ENCODE data around the gene FFAR4. TPM values are rescaled to one million over a fixed set of nuclear protein-coding genes. Genes with fewer than 3 reads are reported as not detected.

FFAR4 gene
- total RNA-seq, 6 experiments from 2014 or later, result 0.07 to 0.27 (median 0.19) TPM

DNA sequence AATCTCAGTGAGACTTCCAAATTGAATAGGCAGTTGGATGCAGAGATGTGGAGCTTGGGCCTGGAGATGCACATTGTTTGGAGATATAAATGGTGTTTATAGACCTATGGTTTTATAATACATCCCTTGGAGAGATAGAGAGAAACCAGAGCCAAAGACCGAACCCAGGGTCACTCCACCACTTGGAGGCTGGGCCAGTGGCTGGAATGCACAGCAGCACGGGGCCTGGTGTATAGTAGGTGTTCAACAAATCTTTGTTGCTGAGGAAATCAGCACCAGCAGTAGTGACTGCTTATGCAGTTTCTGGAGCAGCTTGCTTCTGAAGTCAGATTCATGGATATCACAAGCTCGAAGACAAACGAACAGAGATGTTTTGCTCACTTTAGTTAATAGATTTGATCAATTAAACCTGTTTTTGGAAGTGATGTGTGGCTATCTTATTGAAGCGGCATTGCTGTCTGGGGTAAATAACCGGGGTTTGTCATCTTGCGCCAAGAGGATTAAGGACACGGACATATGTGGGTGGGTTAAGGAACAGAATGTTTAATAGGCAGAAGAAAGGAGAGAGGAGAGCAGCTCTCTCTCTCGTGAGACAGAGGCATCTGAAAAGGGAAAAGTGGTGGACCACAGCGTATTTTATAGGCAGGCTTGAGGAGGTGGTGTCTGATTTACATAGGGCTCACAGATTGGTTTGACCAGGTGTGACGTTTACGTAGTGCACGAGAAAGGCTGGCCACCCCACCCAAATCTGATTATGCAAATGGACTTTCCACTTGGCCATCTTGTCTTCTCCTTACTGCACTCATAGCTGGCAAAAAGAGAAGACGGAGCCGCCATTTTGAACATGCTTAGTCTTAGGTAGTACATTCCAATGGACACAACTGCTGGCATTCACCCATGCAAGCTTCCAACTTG, 23.4 kb downstream of the FFAR4 start:
- H3K4me1 ChIP-seq, result peaks cover 0 to 17% (median 0%) of the 10 kb centered on the region in 4 donors
- peak overlapping the region in 2 of 3 donors; percentile 13 to 40 for H3K27ac ChIP-seq
- no peak overlapping the region for H3K4me3 ChIP-seq
- DNase-seq, result peak in 2 of 3 donors; percentile 63 to 84
- no peaks in the 10 kb centered on the region for H3K9me3 ChIP-seq
- ATAC-seq, result peak; percentile 44 to 78 (median 69)
- H3K27me3 ChIP-seq, result no peaks in the 10 kb centered on the region
- intact Hi-C loops (cut with DNase I), result loop anchor here in 1 of 2 donors (10.0 kb wide), 1 partner anchor 85 kb away; no protein-coding TSS in a partner anchor
- WGBS (ENCODE audit: insufficient coverage, low coverage, low lambda C conversion rate, missing lambda C conversion rate), result 20% methylated on average over 14 of the region's 15 CpGs
- peaks cover 0 to 37% (median 16%) of the 10 kb centered on the region in 4 donors for H3K36me3 ChIP-seq
- TF ChIP-seq POLR2A (IDR thresholded peaks at IDR 0.05), result no peak
- TF ChIP-seq, protein P1, sequence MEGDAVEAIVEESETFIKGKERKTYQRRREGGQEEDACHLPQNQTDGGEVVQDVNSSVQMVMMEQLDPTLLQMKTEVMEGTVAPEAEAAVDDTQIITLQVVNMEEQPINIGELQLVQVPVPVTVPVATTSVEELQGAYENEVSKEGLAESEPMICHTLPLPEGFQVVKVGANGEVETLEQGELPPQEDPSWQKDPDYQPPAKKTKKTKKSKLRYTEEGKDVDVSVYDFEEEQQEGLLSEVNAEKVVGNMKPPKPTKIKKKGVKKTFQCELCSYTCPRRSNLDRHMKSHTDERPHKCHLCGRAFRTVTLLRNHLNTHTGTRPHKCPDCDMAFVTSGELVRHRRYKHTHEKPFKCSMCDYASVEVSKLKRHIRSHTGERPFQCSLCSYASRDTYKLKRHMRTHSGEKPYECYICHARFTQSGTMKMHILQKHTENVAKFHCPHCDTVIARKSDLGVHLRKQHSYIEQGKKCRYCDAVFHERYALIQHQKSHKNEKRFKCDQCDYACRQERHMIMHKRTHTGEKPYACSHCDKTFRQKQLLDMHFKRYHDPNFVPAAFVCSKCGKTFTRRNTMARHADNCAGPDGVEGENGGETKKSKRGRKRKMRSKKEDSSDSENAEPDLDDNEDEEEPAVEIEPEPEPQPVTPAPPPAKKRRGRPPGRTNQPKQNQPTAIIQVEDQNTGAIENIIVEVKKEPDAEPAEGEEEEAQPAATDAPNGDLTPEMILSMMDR (IDR thresholded peaks at IDR 0.05), result no peak

DNA sequence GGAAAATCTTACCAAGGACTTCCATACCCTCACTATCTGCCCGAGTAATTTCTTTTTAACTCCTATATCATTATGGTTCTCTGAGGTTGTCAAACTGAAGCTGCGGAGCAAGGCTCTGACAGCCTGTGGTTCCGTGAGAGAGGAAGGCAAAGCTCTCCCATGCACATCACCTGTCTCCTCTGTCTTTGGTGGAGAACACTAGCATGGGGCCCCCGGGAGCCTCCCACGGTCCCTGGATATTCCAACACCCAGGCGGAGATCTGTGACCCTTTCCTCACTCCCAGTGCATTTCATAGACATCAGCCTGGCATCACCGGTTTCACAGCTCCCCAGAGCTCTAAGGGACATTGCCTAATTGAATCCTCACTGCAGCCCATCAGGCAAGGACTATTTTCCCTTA, 24.2 kb downstream of the FFAR4 start:
- DNase-seq (peak in 1 of 3 donors; percentile 56), ATAC-seq (peak; percentile 4 to 41 (median 35))
- no peaks in the 10 kb centered on the region for H3K9me3 ChIP-seq
- peak overlapping the region in 1 of 3 donors; percentile 40 for H3K27ac ChIP-seq
- 36% methylated on average over 6 of the region's 7 CpGs for WGBS (ENCODE audit: insufficient coverage, low coverage, low lambda C conversion rate, missing lambda C conversion rate)
- H3K36me3 ChIP-seq, result peaks cover 0 to 45% (median 19%) of the 10 kb centered on the region in 4 donors
- TF ChIP-seq, protein P1 (IDR thresholded peaks at IDR 0.05), result no peak
- TF ChIP-seq POLR2A (IDR thresholded peaks at IDR 0.05), result no peak
- H3K4me1 ChIP-seq, result peaks cover 0 to 17% (median 0%) of the 10 kb centered on the region in 4 donors
- H3K27me3 ChIP-seq, result no peaks in the 10 kb centered on the region
- intact Hi-C loops (cut with DNase I), result loop anchor here in 1 of 2 donors (10.0 kb wide), 1 partner anchor 84 kb away; no protein-coding TSS in a partner anchor
- no peak overlapping the region for H3K4me3 ChIP-seq

DNA sequence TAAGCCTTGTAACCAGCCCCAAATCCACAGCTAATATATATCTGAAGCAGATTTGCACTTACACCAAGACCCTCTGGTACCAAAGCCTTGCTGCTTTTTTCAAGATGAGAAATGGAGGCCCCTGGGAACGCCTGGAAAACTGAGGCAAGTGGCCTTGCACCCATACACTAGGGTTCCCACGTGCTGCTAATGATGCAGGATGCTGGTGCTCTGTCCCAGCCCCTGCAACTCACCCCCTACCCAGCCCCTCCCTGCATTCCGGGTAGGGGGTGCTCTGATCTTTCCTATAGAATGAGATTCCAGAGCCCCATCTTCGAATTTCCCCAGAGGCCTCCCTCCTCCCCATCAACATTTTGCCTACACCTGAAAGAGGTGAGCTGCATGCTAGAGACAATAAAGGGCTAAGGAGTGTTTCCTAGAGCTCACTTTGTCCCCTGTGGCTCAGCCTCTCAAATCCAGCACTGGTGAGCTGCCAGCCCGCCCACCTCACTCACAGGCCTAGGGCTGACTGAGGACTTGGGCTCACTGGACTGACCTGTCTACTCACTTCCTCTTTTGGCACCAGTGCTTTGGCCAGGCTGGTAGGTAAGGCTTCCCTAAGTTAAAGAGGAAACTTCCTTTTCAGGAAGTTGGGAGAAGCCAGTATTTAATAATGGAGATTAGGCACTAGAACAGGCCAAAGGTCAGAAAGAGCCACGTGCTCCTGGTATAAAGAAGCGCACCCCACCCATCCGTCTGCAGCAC, 24.8 kb downstream of the FFAR4 start:
- peak in 2 of 3 donors; percentile 43 to 56 for DNase-seq
- no peaks in the 10 kb centered on the region for H3K27me3 ChIP-seq
- intact Hi-C loops (cut with DNase I), result loop anchor here in 1 of 2 donors (10.0 kb wide), 1 partner anchor 84 kb away; no protein-coding TSS in a partner anchor
- peak overlapping the region in 1 of 3 donors; percentile 40 for H3K27ac ChIP-seq
- ATAC-seq, result peak; percentile 2 to 50 (median 4)
- TF ChIP-seq POLR2A (IDR thresholded peaks at IDR 0.05), result peak; percentile 5
- TF ChIP-seq, protein P1 (IDR thresholded peaks at IDR 0.05), result no peak
- no peaks in the 10 kb centered on the region for H3K9me3 ChIP-seq
- peaks cover 0 to 51% (median 22%) of the 10 kb centered on the region in 4 donors for H3K36me3 ChIP-seq
- WGBS (ENCODE audit: insufficient coverage, low coverage, low lambda C conversion rate, missing lambda C conversion rate), result 15% methylated on average over 4 of the region's 8 CpGs
- H3K4me1 ChIP-seq, result peaks cover 0 to 17% (median 0%) of the 10 kb centered on the region in 4 donors
- no peak overlapping the region for H3K4me3 ChIP-seq

DNA sequence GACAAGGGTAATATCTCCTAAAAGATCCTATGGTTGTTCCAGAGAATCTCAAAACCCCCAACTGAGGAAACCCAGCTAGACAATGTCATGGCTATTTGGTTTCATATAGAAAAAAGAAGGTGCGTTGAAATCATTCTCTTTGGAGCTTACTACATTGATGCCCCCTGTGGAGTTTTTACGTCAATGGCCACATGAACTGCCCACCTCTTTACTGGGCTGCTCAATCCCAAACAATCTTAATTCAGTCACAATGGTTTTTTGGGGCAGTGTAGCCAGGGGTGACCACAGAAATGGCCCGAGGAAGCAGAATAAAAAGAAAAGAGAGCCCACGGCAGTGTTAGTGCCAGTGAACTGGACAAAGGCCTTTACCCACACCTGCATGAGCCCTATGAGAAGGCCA, 26.8 kb downstream of the FFAR4 start:
- Histone ChIP-seq H3K27me3 (no peaks in the 10 kb centered on the region), H3K9me3 (no peaks in the 10 kb centered on the region), H3K27ac (peak overlapping the region in 1 of 3 donors; percentile 27), H3K4me3 (no peak overlapping the region), H3K4me1 (peaks cover 0 to 17% (median 0%) of the 10 kb centered on the region in 4 donors), H3K36me3 (peaks cover 0 to 71% (median 34%) of the 10 kb centered on the region in 4 donors)
- TF ChIP-seq, protein P1 (IDR thresholded peaks at IDR 0.05), result no peak
- TF ChIP-seq POLR2A (IDR thresholded peaks at IDR 0.05), result no peak
- ATAC-seq, result no peak
- no peak for DNase-seq
- 59% methylated on average over 3 of the region's 4 CpGs for WGBS (ENCODE audit: insufficient coverage, low coverage, low lambda C conversion rate, missing lambda C conversion rate)
- intact Hi-C loops (cut with DNase I), result loop anchor here in 1 of 2 donors (10.0 kb wide), 1 partner anchor 82 kb away; no protein-coding TSS in a partner anchor
